ENCODE results near the gene ARHGEF7.

ARHGEF7 gene

DNA sequence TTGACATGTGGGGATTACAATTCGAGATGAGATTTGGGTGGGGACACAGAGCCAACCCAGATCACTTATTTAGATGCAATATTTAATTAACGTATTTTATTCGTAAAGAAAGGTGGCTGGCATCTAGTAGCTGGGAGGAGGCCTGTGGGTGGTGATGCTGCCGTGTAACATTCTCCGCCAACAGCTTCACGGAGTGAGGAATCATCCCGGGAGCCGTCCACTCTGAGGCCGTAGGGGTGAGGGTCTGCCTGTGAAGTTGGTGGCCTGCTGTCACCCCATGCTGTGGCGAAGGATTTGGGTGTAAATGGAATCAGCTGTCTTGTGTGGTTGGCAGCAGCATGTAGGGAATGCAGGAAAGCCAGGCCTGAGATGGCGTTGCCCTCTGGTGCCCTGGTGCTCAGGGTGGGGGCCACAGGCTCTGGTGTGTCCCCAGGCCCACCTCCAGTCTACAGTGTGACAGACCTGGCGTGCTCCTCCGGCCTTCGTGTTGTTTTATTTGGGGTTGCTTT lies 202.0 kb downstream of the ARHGEF7 start:
- no peak for DNase-seq

- no peak for DNase-seq
These were observed 202.6 kb downstream of the ARHGEF7 start for GRCh38 chr13:111317571-111318345.

- no peak for DNase-seq
These were observed 203.3 kb downstream of the ARHGEF7 start for GRCh38 chr13:111318386-111318785.

DNA sequence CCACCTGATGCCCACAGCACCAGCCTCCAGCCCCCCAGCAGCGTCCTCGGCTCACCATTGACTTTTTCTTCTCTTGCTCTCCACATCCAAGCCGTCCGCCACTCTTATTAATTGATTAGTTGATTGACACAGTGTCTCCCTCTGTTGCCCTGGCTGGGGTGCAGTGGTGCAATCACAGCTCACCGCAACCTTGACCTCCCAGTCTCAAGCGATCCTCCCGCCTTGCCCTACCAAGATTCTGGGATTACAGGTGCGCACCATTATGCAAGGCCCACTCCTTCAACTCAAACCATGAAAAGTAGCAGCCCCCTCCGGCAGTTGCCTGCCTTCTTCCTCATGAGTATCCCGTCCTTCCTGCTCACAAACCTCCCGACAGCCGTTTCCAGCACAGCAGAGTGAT lies 204.4 kb downstream of the ARHGEF7 start:
- DNase-seq, result no peak

GRCh38 chr13:111319998-111320911 lies 205.1 kb downstream of the ARHGEF7 start, which contains the start of gene TEX29:
TSS of gene TEX29 (plus strand) at chr13:111320642. CDS start at chr13:111320891, 249 bp downstream.
- DNase-seq, result no peak

DNA sequence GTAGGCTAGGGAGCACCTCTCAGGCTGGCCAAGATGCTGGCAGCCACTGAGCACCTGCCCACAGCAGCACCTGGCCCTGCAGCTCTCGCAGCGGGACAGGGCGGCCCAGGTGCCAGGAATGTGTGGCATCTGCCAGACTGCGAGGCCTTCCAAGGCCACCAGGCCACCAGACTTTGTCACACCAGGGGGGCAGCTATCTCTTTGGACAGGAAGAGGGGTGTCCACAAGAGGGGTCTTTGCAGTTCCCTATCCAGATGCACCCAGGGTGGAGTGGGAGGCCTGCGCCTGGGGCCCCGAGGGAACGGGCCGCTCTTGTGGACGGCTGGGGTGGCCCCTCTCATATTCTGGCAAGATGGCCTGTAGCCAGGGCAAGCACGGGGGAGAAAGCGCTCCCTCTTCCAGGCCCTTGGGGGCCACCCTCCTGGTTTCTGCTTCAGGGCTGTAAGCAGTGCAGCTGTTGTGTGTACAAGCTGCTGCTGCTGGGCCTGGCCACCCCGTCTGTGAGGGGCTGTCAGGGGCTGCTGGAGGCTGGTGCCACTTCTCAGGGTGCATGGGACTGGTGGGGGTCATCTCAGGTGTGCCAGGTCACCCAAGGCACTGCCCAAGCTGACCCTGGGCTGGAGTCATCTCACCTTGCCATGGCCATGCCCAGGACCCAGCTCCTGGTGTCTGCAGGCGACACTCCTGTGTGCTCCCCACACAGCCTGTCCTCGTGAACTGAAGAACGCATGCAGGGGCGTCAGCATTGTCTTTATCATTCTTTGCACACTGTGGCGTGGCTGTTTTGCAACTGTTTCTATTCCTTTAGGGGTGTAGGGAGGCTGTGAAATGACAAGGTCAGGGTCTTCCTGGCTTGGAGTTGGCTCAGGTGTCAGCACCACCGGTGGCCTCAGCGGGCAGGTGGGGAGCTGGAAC lies 207.1 kb downstream of the ARHGEF7 start:
- DNase-seq, result no peak

- no peak for DNase-seq
These were observed 207.8 kb downstream of the ARHGEF7 start for GRCh38 chr13:111322916-111323331.

- no peak for DNase-seq
These were observed 208.4 kb downstream of the ARHGEF7 start for GRCh38 chr13:111323549-111323948.

- no peak for DNase-seq
These were observed 209.0 kb downstream of the ARHGEF7 start for GRCh38 chr13:111323950-111324651.

- DNase-seq, result no peak
These were observed 209.6 kb downstream of the ARHGEF7 start for GRCh38 chr13:111324736-111325135.

GRCh38 chr13:111325146-111325890 lies 210.2 kb downstream of the ARHGEF7 start:
- no peak for DNase-seq

- DNase-seq, result no peak
These were observed 211.0 kb downstream of the ARHGEF7 start for GRCh38 chr13:111325941-111326620.

DNA sequence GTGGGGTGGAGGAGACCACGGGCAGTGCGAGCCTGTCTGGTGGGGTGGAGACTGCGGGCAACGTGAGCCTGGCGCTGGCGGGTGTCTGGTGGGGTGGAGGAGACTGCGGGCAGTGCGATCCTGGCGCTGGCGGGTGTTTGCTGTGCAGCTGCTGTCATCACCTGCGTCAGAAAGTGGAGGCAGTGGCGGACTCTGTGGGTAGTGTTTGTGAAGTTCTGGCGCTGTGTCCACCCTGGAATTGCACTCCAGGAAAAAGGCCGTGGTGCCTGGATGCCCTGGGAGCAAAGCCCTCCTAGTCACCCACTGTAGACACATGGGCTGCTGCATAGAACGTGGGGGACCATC lies 211.5 kb downstream of the ARHGEF7 start:
- DNase-seq, result no peak

DNA sequence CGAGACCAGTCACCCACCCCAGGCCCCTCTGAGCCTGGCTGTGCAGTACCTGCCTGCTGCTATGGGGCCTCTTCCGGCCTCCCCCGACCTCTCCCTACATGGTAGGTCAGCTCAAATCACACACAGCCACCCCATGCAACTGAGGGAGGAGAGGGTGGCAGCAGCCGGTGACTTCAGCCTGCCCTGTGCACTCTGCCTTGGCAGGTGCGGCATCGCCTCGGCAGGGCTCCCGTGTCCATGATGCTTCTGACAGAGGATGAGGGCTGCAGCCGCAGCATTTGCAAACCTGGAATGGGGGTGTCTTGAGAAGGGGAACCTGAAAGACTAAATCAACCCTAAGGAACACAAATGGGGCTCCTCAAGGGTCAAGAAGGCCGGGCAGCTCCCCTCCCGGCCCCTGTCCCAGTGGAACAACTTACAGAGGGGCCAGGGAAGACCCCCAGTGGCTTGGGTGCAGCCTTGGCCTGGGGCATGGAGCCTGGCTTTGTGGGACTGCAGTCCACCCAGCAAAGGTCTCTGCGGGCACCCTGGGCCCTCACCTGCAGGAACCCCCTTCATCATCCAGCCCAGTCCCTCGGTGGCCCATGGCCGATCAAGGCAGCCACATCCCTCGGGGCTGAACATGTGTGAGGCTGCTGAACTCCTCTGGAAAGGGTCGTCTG lies 212.0 kb downstream of the ARHGEF7 start:
- DNase-seq, result no peak

DNA sequence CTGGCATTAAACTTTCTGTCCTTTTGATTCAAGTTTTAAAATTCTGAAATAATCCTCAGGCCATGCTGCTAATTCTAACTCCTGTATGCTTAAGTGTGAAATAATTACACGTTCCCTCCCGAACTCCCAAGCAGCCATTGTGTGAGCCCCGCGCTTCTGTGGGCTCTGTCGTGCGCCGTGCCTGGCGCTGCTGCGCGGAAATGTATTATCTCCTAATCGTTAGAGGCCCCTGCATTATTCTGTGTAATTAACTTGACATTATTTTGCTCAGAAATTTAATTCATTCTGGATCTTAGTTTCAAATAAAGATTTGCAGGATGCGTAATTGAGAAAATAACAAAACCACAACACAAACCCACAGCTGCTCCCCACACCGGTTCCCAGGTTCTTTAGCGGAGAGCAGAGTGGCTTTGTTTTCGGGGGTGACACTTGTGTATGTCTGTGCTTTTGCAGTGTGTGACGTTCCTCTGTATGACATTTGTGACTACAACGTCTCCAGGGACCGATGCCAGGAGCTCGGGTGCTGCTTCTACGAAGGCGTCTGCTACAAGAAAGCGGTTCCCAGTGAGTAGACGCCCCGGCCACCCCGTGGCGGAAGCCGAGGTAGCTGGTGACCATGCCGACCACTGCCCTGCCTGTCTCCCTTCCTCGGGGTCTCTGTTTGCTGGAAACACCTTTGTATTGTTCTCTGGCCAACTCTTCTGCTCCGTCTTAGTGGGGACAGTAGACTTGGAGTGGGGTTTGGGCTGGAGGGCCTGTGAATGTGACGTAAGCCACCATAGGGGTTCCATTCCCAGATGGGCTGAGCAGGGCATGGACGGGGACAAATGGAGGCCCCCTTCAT lies 212.8 kb downstream of the ARHGEF7 start:
- DNase-seq, result no peak

- DNase-seq, result no peak
These were observed 213.7 kb downstream of the ARHGEF7 start for GRCh38 chr13:111328574-111329410.

DNA sequence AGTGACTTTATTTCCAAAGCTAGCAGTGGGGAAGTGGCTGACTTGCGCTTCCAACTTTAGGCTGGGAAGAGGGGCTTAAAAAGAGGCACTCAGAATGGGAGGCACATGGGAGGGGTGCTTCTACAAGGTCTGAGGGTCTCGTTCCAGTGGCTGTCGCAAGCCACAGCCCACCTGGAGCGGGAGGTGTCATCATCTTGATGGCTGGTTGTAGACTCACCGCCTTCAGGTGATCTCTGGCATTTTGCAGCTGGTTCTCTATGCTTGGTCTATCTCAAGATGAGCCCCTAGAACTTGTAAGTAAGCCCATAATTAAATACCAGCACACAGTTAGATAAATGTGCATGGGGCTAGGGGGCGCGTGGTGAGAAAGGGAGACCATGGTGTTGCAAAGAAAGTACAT lies 214.5 kb downstream of the ARHGEF7 start:
- DNase-seq, result no peak

DNA sequence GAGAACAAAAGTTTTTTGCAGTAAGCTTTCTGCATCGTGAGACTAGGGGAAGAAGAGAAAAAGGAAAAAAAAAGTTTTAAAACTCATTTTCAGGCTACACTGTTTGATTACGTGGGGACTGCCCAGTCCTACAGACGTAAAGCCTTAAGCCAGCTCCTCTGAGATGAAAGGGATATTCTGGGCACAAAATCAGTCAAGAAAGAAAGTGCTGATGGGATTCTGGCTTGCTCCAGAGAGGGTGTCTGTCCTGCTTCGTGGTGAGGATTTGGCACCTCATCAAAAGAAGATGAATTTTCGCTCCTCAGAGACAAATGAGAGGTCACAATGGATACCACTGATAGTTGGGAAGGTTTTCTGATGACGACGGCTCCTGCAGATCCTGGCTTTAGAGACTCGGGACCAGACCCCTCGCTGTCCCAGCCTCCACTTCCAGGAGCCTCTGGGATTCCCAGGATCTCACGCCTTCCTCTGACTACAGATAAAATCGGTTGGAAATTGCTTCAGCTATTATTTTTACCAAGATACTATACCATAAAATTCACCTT lies 215.0 kb downstream of the ARHGEF7 start:
- DNase-seq, result no peak

Measured in activated CD4-positive, alpha-beta T cell treated with anti-CD3 and anti-CD28 coated beads, Interleukin-2, Interleukin-6, amounts not matched to agents 100 ng/mL and 50 ng/mL, durations not matched to agents 16 hours and 8 hours (primary cell).